ENCODE measurements around the gene VPREB3. TPM values are rescaled to one million over a fixed set of nuclear protein-coding genes. Genes with fewer than 3 reads are reported as not detected.

The VPREB3 gene
- total and polyA plus RNA-seq, 10 of the 15 experiments (the other 5 are each of a cell fraction or from before 2014, with no cell fraction given): 0.75 to 79.5 (median 23.8) TPM

DNA sequence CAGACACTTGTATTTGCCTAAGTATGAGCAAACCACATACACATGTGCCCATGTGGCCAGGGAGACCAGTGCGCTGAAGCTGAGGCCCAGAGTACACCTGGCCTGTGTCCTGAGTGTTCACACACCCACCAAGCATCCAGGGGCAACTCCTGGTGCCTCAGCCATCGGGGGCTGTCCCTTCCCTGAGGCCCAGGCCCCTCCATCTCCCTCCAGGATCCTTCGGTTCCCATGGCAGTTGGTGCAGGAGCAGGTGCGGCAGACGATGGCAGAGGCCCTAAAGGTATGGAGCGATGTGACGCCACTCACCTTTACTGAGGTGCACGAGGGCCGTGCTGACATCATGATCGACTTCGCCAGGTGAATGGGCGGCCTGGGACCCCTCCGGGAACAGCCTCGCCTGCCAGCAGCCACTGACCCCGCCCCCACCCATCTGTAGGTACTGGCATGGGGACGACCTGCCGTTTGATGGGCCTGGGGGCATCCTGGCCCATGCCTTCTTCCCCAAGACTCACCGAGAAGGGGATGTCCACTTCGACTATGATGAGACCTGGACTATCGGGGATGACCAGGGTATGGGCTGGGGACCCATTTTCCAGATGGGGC is 26.0 kb upstream of the VPREB3 start:
- no peak overlapping the region for H3K9ac ChIP-seq (ENCODE audit: control insufficient read depth, insufficient read depth, low read length)
- TF ChIP-seq, protein P1, sequence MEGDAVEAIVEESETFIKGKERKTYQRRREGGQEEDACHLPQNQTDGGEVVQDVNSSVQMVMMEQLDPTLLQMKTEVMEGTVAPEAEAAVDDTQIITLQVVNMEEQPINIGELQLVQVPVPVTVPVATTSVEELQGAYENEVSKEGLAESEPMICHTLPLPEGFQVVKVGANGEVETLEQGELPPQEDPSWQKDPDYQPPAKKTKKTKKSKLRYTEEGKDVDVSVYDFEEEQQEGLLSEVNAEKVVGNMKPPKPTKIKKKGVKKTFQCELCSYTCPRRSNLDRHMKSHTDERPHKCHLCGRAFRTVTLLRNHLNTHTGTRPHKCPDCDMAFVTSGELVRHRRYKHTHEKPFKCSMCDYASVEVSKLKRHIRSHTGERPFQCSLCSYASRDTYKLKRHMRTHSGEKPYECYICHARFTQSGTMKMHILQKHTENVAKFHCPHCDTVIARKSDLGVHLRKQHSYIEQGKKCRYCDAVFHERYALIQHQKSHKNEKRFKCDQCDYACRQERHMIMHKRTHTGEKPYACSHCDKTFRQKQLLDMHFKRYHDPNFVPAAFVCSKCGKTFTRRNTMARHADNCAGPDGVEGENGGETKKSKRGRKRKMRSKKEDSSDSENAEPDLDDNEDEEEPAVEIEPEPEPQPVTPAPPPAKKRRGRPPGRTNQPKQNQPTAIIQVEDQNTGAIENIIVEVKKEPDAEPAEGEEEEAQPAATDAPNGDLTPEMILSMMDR (IDR thresholded peaks at IDR 0.05 in 2 of 3, conservative IDR thresholded peaks at IDR 0.05 in 1 of 3; ENCODE audit: control insufficient read depth in 2 of 3, extremely low read depth in 1 of 3, insufficient read depth in 1 of 3, low read depth in 3 of 3, low read length in 3 of 3): no peak
- TF ChIP-seq, protein P2, sequence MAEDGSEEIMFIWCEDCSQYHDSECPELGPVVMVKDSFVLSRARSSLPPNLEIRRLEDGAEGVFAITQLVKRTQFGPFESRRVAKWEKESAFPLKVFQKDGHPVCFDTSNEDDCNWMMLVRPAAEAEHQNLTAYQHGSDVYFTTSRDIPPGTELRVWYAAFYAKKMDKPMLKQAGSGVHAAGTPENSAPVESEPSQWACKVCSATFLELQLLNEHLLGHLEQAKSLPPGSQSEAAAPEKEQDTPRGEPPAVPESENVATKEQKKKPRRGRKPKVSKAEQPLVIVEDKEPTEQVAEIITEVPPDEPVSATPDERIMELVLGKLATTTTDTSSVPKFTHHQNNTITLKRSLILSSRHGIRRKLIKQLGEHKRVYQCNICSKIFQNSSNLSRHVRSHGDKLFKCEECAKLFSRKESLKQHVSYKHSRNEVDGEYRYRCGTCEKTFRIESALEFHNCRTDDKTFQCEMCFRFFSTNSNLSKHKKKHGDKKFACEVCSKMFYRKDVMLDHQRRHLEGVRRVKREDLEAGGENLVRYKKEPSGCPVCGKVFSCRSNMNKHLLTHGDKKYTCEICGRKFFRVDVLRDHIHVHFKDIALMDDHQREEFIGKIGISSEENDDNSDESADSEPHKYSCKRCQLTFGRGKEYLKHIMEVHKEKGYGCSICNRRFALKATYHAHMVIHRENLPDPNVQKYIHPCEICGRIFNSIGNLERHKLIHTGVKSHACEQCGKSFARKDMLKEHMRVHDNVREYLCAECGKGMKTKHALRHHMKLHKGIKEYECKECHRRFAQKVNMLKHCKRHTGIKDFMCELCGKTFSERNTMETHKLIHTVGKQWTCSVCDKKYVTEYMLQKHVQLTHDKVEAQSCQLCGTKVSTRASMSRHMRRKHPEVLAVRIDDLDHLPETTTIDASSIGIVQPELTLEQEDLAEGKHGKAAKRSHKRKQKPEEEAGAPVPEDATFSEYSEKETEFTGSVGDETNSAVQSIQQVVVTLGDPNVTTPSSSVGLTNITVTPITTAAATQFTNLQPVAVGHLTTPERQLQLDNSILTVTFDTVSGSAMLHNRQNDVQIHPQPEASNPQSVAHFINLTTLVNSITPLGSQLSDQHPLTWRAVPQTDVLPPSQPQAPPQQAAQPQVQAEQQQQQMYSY (CRISPR knock-in tag; IDR thresholded peaks at IDR 0.05): no peak
- TF ChIP-seq SUZ12 (IDR thresholded peaks at IDR 0.05; ENCODE audit: unreplicated experiment) (no peak), CHD2 (IDR thresholded peaks at IDR 0.05; ENCODE audit: borderline replicate concordance, low read depth, low read length) (no peak), SPI1 (IDR thresholded peaks at IDR 0.05; ENCODE audit: borderline replicate concordance, insufficient read depth, low read depth, low read length) (no peak), DPF2 (IDR thresholded peaks at IDR 0.05) (no peak), IKZF2 (IDR thresholded peaks at IDR 0.05) (no peak), MTA2 (IDR thresholded peaks at IDR 0.05; ENCODE audit: low read depth) (no peak), MYB (IDR thresholded peaks at IDR 0.05; ENCODE audit: borderline replicate concordance, low read depth, low read length) (no peak)
- TF ChIP-seq, protein P3, sequence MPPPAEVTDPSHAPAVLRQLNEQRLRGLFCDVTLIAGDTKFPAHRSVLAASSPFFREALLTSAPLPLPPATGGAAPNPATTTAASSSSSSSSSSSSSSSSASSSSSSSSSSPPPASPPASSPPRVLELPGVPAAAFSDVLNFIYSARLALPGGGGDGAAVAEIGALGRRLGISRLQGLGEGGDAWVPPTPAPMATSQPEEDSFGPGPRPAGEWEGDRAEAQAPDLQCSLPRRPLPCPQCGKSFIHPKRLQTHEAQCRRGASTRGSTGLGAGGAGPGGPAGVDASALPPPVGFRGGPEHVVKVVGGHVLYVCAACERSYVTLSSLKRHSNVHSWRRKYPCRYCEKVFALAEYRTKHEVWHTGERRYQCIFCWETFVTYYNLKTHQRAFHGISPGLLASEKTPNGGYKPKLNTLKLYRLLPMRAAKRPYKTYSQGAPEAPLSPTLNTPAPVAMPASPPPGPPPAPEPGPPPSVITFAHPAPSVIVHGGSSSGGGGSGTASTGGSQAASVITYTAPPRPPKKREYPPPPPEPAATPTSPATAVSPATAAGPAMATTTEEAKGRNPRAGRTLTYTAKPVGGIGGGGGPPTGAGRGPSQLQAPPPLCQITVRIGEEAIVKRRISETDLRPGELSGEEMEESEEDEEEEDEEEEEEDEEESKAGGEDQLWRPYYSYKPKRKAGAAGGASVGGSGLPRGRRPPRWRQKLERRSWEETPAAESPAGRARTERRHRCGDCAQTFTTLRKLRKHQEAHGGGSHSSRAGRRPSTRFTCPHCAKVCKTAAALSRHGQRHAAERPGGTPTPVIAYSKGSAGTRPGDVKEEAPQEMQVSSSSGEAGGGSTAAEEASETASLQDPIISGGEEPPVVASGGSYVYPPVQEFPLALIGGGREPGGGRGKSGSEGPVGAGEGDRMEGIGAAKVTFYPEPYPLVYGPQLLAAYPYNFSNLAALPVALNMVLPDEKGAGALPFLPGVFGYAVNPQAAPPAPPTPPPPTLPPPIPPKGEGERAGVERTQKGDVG (CRISPR knock-in tag; IDR thresholded peaks at IDR 0.05): no peak
- TF ChIP-seq, protein P4, sequence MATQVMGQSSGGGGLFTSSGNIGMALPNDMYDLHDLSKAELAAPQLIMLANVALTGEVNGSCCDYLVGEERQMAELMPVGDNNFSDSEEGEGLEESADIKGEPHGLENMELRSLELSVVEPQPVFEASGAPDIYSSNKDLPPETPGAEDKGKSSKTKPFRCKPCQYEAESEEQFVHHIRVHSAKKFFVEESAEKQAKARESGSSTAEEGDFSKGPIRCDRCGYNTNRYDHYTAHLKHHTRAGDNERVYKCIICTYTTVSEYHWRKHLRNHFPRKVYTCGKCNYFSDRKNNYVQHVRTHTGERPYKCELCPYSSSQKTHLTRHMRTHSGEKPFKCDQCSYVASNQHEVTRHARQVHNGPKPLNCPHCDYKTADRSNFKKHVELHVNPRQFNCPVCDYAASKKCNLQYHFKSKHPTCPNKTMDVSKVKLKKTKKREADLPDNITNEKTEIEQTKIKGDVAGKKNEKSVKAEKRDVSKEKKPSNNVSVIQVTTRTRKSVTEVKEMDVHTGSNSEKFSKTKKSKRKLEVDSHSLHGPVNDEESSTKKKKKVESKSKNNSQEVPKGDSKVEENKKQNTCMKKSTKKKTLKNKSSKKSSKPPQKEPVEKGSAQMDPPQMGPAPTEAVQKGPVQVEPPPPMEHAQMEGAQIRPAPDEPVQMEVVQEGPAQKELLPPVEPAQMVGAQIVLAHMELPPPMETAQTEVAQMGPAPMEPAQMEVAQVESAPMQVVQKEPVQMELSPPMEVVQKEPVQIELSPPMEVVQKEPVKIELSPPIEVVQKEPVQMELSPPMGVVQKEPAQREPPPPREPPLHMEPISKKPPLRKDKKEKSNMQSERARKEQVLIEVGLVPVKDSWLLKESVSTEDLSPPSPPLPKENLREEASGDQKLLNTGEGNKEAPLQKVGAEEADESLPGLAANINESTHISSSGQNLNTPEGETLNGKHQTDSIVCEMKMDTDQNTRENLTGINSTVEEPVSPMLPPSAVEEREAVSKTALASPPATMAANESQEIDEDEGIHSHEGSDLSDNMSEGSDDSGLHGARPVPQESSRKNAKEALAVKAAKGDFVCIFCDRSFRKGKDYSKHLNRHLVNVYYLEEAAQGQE (IDR thresholded peaks at IDR 0.05; ENCODE audit: low read depth, low read length): no peak

More for the DNA sequence above, 26.0 kb upstream of the VPREB3 start:
- in situ Hi-C loops (cut with MboI) (no loop called here), intact Hi-C loops (cut with micrococcal nuclease; ENCODE audit: unreplicated experiment) (no loop called here)
- Histone ChIP-seq H3K9me3 (replicated peaks; ENCODE audit: control insufficient read depth, insufficient read depth, low read length) (no peaks in the 10 kb centered on the region), H2AFZ (ENCODE audit: control insufficient read depth, low read depth, low read length) (no peak overlapping the region), H3K27ac (ENCODE audit: control insufficient read depth, insufficient read depth) (no peak overlapping the region), H3K4me2 (ENCODE audit: control insufficient read depth, insufficient read depth) (no peak overlapping the region), H4K20me1 (ENCODE audit: control insufficient read depth, insufficient read depth) (no peaks in the 10 kb centered on the region), H3K4me1 (ENCODE audit: control insufficient read depth, insufficient read depth, low read length) (no peaks in the 10 kb centered on the region), H3K36me3 (ENCODE audit: control insufficient read depth in 2 of 2, insufficient read depth in 2 of 2, low read length in 1 of 2) (no peaks in the 10 kb centered on the region), H3K79me2 (ENCODE audit: control insufficient read depth, insufficient read depth, low read length) (no peaks in the 10 kb centered on the region), H3K4me3 (no peak overlapping the region), H3K27me3 (replicated peaks in 1 of 2; ENCODE audit: control insufficient read depth in 2 of 2, insufficient read depth in 2 of 2, low read length in 1 of 2) (peaks cover 0 to 2% of the 10 kb centered on the region in 2 experiments; a peak in 1 of 4 replicates)
- FAIRE-seq (no peak), DNase-seq (ENCODE audit: low read depth, low spot score) (no peak), ATAC-seq (no peak)
- WGBS (ENCODE audit: insufficient coverage, insufficient replicate concordance, low lambda C conversion rate, missing lambda C conversion rate): 39% methylated on average over 20 of the region's 20 CpGs
- POLR2A ChIA-PET: no interaction called here
- BruUV-seq (replicated peaks): no TSS peak
- SMC1A ChIA-PET (ENCODE audit: uncharacterized antibody, unreplicated experiment): no interaction called here
- CTCF ChIA-PET: no interaction called here
- RAD21 ChIA-PET (ENCODE audit: unreplicated experiment): no interaction called here

Measured in GM12878 (cell line).